Endothelial cell of umbilical vein (primary cell): ENCODE results near the gene ETF1. TPM values are rescaled to one million over a fixed set of nuclear protein-coding genes. Genes with fewer than 3 reads are reported as not detected.

Source experiments
- BruUV-seq: library from RNA; stranded (reverse); fragments of 400-500 nt; replicated peaks from 2 replicates; lab custom pipeline; 2021; lab: Mats Ljungman, UMichigan
- CTCF ChIA-PET: fragments of 300-600, 350-600 bp; sonication (Branson Sonifier 250); formaldehyde crosslinking; loops from one replicate; lab custom pipeline; 2021; ENCODE audit warnings: antibody characterized with exemption, inconsistent platforms; lab: Charles Lee
- POLR2A ChIA-PET: fragments of 300-600, 350-600 bp; sonication (Branson Sonifier 250); formaldehyde crosslinking; loops from one replicate; lab custom pipeline; 2021; ENCODE audit warnings: antibody characterized with exemption, inconsistent platforms; lab: Charles Lee
- DNase-seq: peaks from one replicate; pipeline ENCODE4 v3.0.0-alpha.2; 2011; ENCODE audit warnings: low read depth, low spot score
- FAIRE-seq: peaks from 2 replicates; lab custom pipeline; 2011; peaks lifted over from hg19 to GRCh38; lab: Jason Lieb, UNC
- H2AFZ ChIP-seq: 2 replicates; pipeline ENCODE4 v1.6.0; 2012; ENCODE audit warnings: low read depth, low read length, control low read depth, inconsistent platforms
- H3K27ac ChIP-seq: 2 replicates; pipeline ENCODE4 v1.5.1; 2011; ENCODE audit warnings: low read depth, mild to moderate bottlenecking, control low read depth, low read length, moderate library complexity; ENCODE audit not compliant: insufficient read depth
- H3K27me3 ChIP-seq, 2 experiments: 2 replicates each; pipeline versions ENCODE4 v1.6.0 to v1.6.1; 2011; ENCODE audit warnings: low read length in 2 of 2, mixed read lengths in 1 of 2; ENCODE audit not compliant: control insufficient read depth in 2 of 2, insufficient read depth in 2 of 2
- H3K36me3 ChIP-seq, 2 experiments: 2 replicates in 1 of 2; 3 replicates in 1 of 2; pipeline ENCODE4 v1.5.1; 2011; ENCODE audit warnings: low read length in 2 of 2, mild to moderate bottlenecking in 1 of 2, moderate library complexity in 1 of 2; ENCODE audit not compliant: control insufficient read depth in 2 of 2, insufficient read depth in 2 of 2; ENCODE audit errors: extremely low read depth in 1 of 2
- H3K4me1 ChIP-seq: 3 replicates; pipeline ENCODE4 v1.5.1; 2011; ENCODE audit warnings: mild to moderate bottlenecking, low read length; ENCODE audit not compliant: control insufficient read depth, insufficient read depth; ENCODE audit errors: extremely low read depth
- H3K4me2 ChIP-seq: 2 replicates; pipeline ENCODE4 v1.6.1; 2011; ENCODE audit warnings: low read length, control low read depth, mixed read lengths; ENCODE audit not compliant: insufficient read depth
- H3K4me3 ChIP-seq, 3 experiments: fragments of 200-600 bp in 1 of 3; sonication (generic), shearing (Covaris generic) in 1 of 3; replicated peaks in 1 of 3; 2 replicates each; pipeline ENCODE4 v1.5.1; 2011 to 2016; ENCODE audit warnings: control low read depth in 3 of 3, low read length in 3 of 3, mild to moderate bottlenecking in 2 of 3, inconsistent platforms in 1 of 3, low read depth in 1 of 3, moderate library complexity in 1 of 3; ENCODE audit not compliant: insufficient read depth in 1 of 3
- H3K79me2 ChIP-seq: 2 replicates; pipeline ENCODE4 v1.6.0; 2012; ENCODE audit warnings: low read length, inconsistent platforms; ENCODE audit not compliant: control insufficient read depth, insufficient read depth
- H3K9ac ChIP-seq: replicated peaks from 2 replicates; pipeline ENCODE3; 2011; ENCODE audit warnings: low read length, control low read depth; ENCODE audit not compliant: insufficient read depth; ENCODE audit errors: extremely low read depth
- H3K9me1 ChIP-seq: replicated peaks from 3 replicates; pipeline ENCODE4 v1.6.0; 2011; ENCODE audit warnings: mild to moderate bottlenecking, low read length; ENCODE audit not compliant: control insufficient read depth, insufficient read depth; ENCODE audit errors: extremely low read depth
- H3K9me3 ChIP-seq: replicated peaks from 2 replicates; pipeline ENCODE4 v1.5.1; 2012; ENCODE audit warnings: low read length, inconsistent platforms; ENCODE audit not compliant: control insufficient read depth, insufficient read depth
- H4K20me1 ChIP-seq: replicated peaks from 2 replicates; pipeline ENCODE3; 2011; ENCODE audit warnings: mild to moderate bottlenecking, low read length; ENCODE audit not compliant: control insufficient read depth, insufficient read depth; ENCODE audit errors: extremely low read depth
- CTCF ChIP-seq, 2 donors: IDR thresholded peaks; 1 replicate in 1 of 2; 2 replicates in 1 of 2; pipeline ENCODE4 v1.5.1; 2011; ENCODE audit warnings: low read length in 2 of 2, mild to moderate bottlenecking in 2 of 2, moderate library complexity in 2 of 2, control low read depth in 1 of 2, inconsistent platforms in 1 of 2, low read depth in 1 of 2; ENCODE audit not compliant: insufficient read depth in 1 of 2; ENCODE audit errors: extremely low read depth in 1 of 2
- EZH2 ChIP-seq: IDR thresholded peaks from 2 replicates; pipeline ENCODE4 v1.6.1; 2012; ENCODE audit warnings: borderline replicate concordance, low read depth, mild to moderate bottlenecking, moderate library complexity, low read length, inconsistent platforms; ENCODE audit not compliant: severe bottlenecking
- FOS ChIP-seq: IDR thresholded peaks from 2 replicates; pipeline ENCODE4 v1.6.1; 2011; ENCODE audit warnings: mild to moderate bottlenecking, low read length, moderate library complexity, borderline replicate concordance; ENCODE audit not compliant: insufficient read depth
- GATA2 ChIP-seq: IDR thresholded peaks from 2 replicates; pipeline ENCODE4 v1.7.0; 2011; ENCODE audit warnings: low read depth, mild to moderate bottlenecking, moderate library complexity, mixed read lengths, low read length; ENCODE audit not compliant: insufficient read length, insufficient read depth
- JUN ChIP-seq: IDR thresholded peaks from 2 replicates; pipeline ENCODE4 v1.6.1; 2011; ENCODE audit warnings: borderline replicate concordance, low read depth; ENCODE audit not compliant: insufficient read length, insufficient read depth
- MYC ChIP-seq: IDR thresholded peaks from one replicate; pipeline ENCODE4 v1.6.1; 2011; ENCODE audit warnings: mild to moderate bottlenecking, low read depth, low read length
- POLR2A ChIP-seq: IDR thresholded peaks from 2 replicates; pipeline ENCODE4 v1.6.1; 2012; ENCODE audit warnings: low read depth, mild to moderate bottlenecking, control low read depth, low read length
- POLR2AphosphoS5 ChIP-seq: IDR thresholded peaks from 2 replicates; pipeline ENCODE4 v1.6.1; 2012; ENCODE audit warnings: low read depth, mild to moderate bottlenecking, control low read depth, low read length, moderate library complexity; ENCODE audit not compliant: insufficient read depth
- dilution Hi-C: fragments of 300-500 bp; cut with MboI; formaldehyde crosslinking; loops from one replicate; pipeline ENCODE4 v1.15.0; 2019; ENCODE audit warnings: low sequenced_read_pairs; ENCODE audit not compliant: extremely low pct_ligation_motif_present
- intact Hi-C: fragments of 100-400 bp; cut with micrococcal nuclease; formaldehyde crosslinking; loops from one replicate; pipeline ENCODE4 v1.10.0; 2022
- polyA plus RNA-seq, 4 experiments: library from polyadenylated mRNA; depleted of rRNA in 3 of 4; stranded (reverse) in 3 of 4; unstranded in 1 of 4; fragments of >200 nt; gene quantifications; 2 replicates each; pipeline versions ENCODE4 v1.2.1 to v1.2.3, GENCODE V29; 2011 to 2012; ENCODE audit warnings: missing spikeins in 1 of 4
- total RNA-seq: library from RNA; stranded (reverse); gene quantifications from 2 replicates; pipeline ENCODE4 v1.2.3, GENCODE V29; 2021
- TF ChIP-seq, protein P1 (sequence below): IDR thresholded peaks from 2 replicates; pipeline ENCODE4 v1.6.1; 2011; ENCODE audit not compliant: insufficient read depth, insufficient read length

The ETF1 gene
- total and polyA plus RNA-seq, 2 donors (not counting 3 experiments of a cell fraction or from before 2014, with no cell fraction given): 32.9 to 114 TPM

- Histone ChIP-seq H3K4me1 (peaks cover 3% of the 10 kb centered on the region), H3K27ac (no peak overlapping the region), H3K4me3 (no peak overlapping the region), H2AFZ (no peak overlapping the region), H4K20me1 (peaks cover 3% of the 10 kb centered on the region), H3K9ac (no peak overlapping the region), H3K9me1 (no peaks in the 10 kb centered on the region), H3K4me2 (no peak overlapping the region), H3K9me3 (no peaks in the 10 kb centered on the region), H3K79me2 (peaks cover 51% of the 10 kb centered on the region), H3K27me3 (no peaks in the 10 kb centered on the region), H3K36me3 (peaks cover 6 to 22% of the 10 kb centered on the region in 2 experiments)
- ChIA-PET POLR2A (no interaction called here), CTCF (no interaction called here)
- intact Hi-C loops (no loop called here), dilution Hi-C loops (no loop called here)
- DNase-seq (no peak), FAIRE-seq (no peak)
- BruUV-seq: no TSS peak
- TF ChIP-seq JUN: no peak
- TF ChIP-seq, protein P1, sequence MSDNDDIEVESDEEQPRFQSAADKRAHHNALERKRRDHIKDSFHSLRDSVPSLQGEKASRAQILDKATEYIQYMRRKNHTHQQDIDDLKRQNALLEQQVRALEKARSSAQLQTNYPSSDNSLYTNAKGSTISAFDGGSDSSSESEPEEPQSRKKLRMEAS: no peak
- no peak for TF ChIP-seq CTCF (IDR thresholded peaks at IDR 0.05; ENCODE audit: extremely low read depth in 1 of 2, insufficient read depth in 1 of 2, low read depth in 1 of 2, low read length in 2 of 2)
- TF ChIP-seq FOS: no peak
- no peak for TF ChIP-seq POLR2AphosphoS5
- no peak for TF ChIP-seq MYC
- no peak for TF ChIP-seq GATA2
- TF ChIP-seq POLR2A: no peak
- TF ChIP-seq EZH2: no peak
These were observed 25.6 kb downstream of the ETF1 start for GRCh38 chr5:138517437-138517836.
